ENCODE results near the gene TEX14.

Gene TEX14

GRCh38 chr17:58615768-58616659 lies 75.8 kb downstream of the TEX14 start:
- Histone ChIP-seq H3K4me3 (replicated peaks; ENCODE audit: low read depth, low read length) (no peak overlapping the region), H3K36me3 (ENCODE audit: control insufficient read depth, insufficient read depth, low read length) (no peaks in the 10 kb centered on the region), H3K27me3 (replicated peaks; ENCODE audit: control insufficient read depth, insufficient read depth, low read length) (no peaks in the 10 kb centered on the region)
- TF ChIP-seq CTCF (IDR thresholded peaks at IDR 0.05; ENCODE audit: insufficient read depth, low read length, poor library complexity, severe bottlenecking): no peak
- peak; percentile 76 for DNase-seq (ENCODE audit: extremely low read depth, insufficient read length)

GRCh38 chr17:58614859-58615459 lies 76.9 kb downstream of the TEX14 start:
- no peak for DNase-seq (ENCODE audit: extremely low read depth, insufficient read length)
- Histone ChIP-seq H3K27me3 (replicated peaks; ENCODE audit: control insufficient read depth, insufficient read depth, low read length) (no peaks in the 10 kb centered on the region), H3K36me3 (ENCODE audit: control insufficient read depth, insufficient read depth, low read length) (no peaks in the 10 kb centered on the region), H3K4me3 (replicated peaks; ENCODE audit: low read depth, low read length) (no peak overlapping the region)
- no peak for TF ChIP-seq CTCF (IDR thresholded peaks at IDR 0.05; ENCODE audit: insufficient read depth, low read length, poor library complexity, severe bottlenecking)

GRCh38 chr17:58611331-58611730 lies 80.5 kb downstream of the TEX14 start:
- no peak for TF ChIP-seq CTCF (IDR thresholded peaks at IDR 0.05; ENCODE audit: insufficient read depth, low read length, poor library complexity, severe bottlenecking)
- DNase-seq (ENCODE audit: extremely low read depth, insufficient read length): no peak
- H3K36me3 ChIP-seq (ENCODE audit: control insufficient read depth, insufficient read depth, low read length): no peaks in the 10 kb centered on the region
- H3K27me3 ChIP-seq (replicated peaks; ENCODE audit: control insufficient read depth, insufficient read depth, low read length): no peaks in the 10 kb centered on the region
- no peak overlapping the region for H3K4me3 ChIP-seq (replicated peaks; ENCODE audit: low read depth, low read length)

- TF ChIP-seq CTCF (IDR thresholded peaks at IDR 0.05; ENCODE audit: insufficient read depth, low read length, poor library complexity, severe bottlenecking): no peak
- no peak for DNase-seq (ENCODE audit: extremely low read depth, insufficient read length)
- Histone ChIP-seq H3K36me3 (ENCODE audit: control insufficient read depth, insufficient read depth, low read length) (no peaks in the 10 kb centered on the region), H3K4me3 (replicated peaks; ENCODE audit: low read depth, low read length) (no peak overlapping the region), H3K27me3 (replicated peaks; ENCODE audit: control insufficient read depth, insufficient read depth, low read length) (no peaks in the 10 kb centered on the region)
Measured at GRCh38 chr17:58606934-58607333, 84.9 kb downstream of the TEX14 start.

GRCh38 chr17:58605986-58606385 lies 85.9 kb downstream of the TEX14 start:
- Histone ChIP-seq H3K4me3 (replicated peaks; ENCODE audit: low read depth, low read length) (no peak overlapping the region), H3K27me3 (replicated peaks; ENCODE audit: control insufficient read depth, insufficient read depth, low read length) (no peaks in the 10 kb centered on the region), H3K36me3 (ENCODE audit: control insufficient read depth, insufficient read depth, low read length) (no peaks in the 10 kb centered on the region)
- no peak for DNase-seq (ENCODE audit: extremely low read depth, insufficient read length)
- no peak for TF ChIP-seq CTCF (IDR thresholded peaks at IDR 0.05; ENCODE audit: insufficient read depth, low read length, poor library complexity, severe bottlenecking)
